Measurements from ENCODE around the gene WDR93. TPM values are rescaled to one million over a fixed set of nuclear protein-coding genes. Genes with fewer than 3 reads are reported as not detected.

WDR93 gene
- total RNA-seq, 4 donors from 2014 or later, result 0.21 to 0.39 TPM; not detected in 2

- TF ChIP-seq EP300 (IDR thresholded peaks at IDR 0.05), result no peak
- TF ChIP-seq POLR2A (IDR thresholded peaks at IDR 0.05), result no peak
- TF ChIP-seq CTCF (IDR thresholded peaks at IDR 0.05), result no peak
- Histone ChIP-seq H3K4me3 (no peak overlapping the region), H3K36me3 (no peaks in the 10 kb centered on the region), H3K27me3 (no peaks in the 10 kb centered on the region), H3K27ac (no peak overlapping the region), H3K9me3 (no peaks in the 10 kb centered on the region), H3K4me1 (peaks cover 0 to 18% (median 2%) of the 10 kb centered on the region in 4 donors)
- DNase-seq (ENCODE audit: low spot score in 2 of 2), result no peak
- whole genome bisulfite sequencing, 2 donors, result 32 to 45% methylated on average over 2 of the region's 2 CpGs
These were observed 2.5 kb downstream of the WDR93 start for GRCh38 chr15:89693091-89693490.

GRCh38 chr15:89693696-89694095 lies 3.1 kb downstream of the WDR93 start:
- TF ChIP-seq CTCF (IDR thresholded peaks at IDR 0.05) (no peak), POLR2A (IDR thresholded peaks at IDR 0.05) (no peak), EP300 (IDR thresholded peaks at IDR 0.05) (no peak)
- Histone ChIP-seq H3K36me3 (no peaks in the 10 kb centered on the region), H3K27ac (no peak overlapping the region), H3K4me3 (no peak overlapping the region), H3K4me1 (peaks cover 0 to 18% (median 2%) of the 10 kb centered on the region in 4 donors), H3K9me3 (no peaks in the 10 kb centered on the region), H3K27me3 (no peaks in the 10 kb centered on the region)
- WGBS, 2 donors, result 88 to 90% methylated on average over 1 of the region's 1 CpG
- no peak for DNase-seq (ENCODE audit: low spot score in 2 of 2)

GRCh38 chr15:89695198-89695597 lies 4.6 kb downstream of the WDR93 start:
- WGBS, 2 donors, result 91 to 97% methylated on average over 1 of the region's 1 CpG
- no peaks in the 10 kb centered on the region for H3K27me3 ChIP-seq

GRCh38 chr15:89704411-89704810 lies 13.8 kb downstream of the WDR93 start:
- Histone ChIP-seq H3K27ac (no peak overlapping the region), H3K9me3 (no peaks in the 10 kb centered on the region), H3K27me3 (no peaks in the 10 kb centered on the region), H3K4me3 (no peak overlapping the region), H3K4me1 (no peaks in the 10 kb centered on the region), H3K36me3 (no peaks in the 10 kb centered on the region)
- TF ChIP-seq EP300 (IDR thresholded peaks at IDR 0.05) (no peak), CTCF (IDR thresholded peaks at IDR 0.05) (no peak), POLR2A (IDR thresholded peaks at IDR 0.05) (no peak)
- no peak for DNase-seq (ENCODE audit: low spot score in 2 of 2)

More at GRCh38 chr15:89695198-89695597, 4.6 kb downstream of the WDR93 start:
- no peak for DNase-seq (ENCODE audit: low spot score in 2 of 2)
- TF ChIP-seq CTCF (IDR thresholded peaks at IDR 0.05), result no peak
- no peak for TF ChIP-seq EP300 (IDR thresholded peaks at IDR 0.05)
- Histone ChIP-seq H3K4me3 (no peak overlapping the region), H3K36me3 (no peaks in the 10 kb centered on the region), H3K9me3 (no peaks in the 10 kb centered on the region), H3K4me1 (peaks cover 0 to 7% (median 0%) of the 10 kb centered on the region in 4 donors), H3K27ac (no peak overlapping the region)

GRCh38 chr15:89707577-89707976 lies 17.0 kb downstream of the WDR93 start:
- no peak for DNase-seq (ENCODE audit: low spot score in 2 of 2)
- H3K4me1 ChIP-seq, result no peaks in the 10 kb centered on the region
- H3K9me3 ChIP-seq, result no peaks in the 10 kb centered on the region
- no peak overlapping the region for H3K27ac ChIP-seq
- WGBS, 2 donors, result 77 to 79% methylated on average over 1 of the region's 1 CpG
- TF ChIP-seq EP300 (IDR thresholded peaks at IDR 0.05) (no peak), POLR2A (IDR thresholded peaks at IDR 0.05) (no peak), CTCF (IDR thresholded peaks at IDR 0.05) (no peak)
- no peak overlapping the region for H3K4me3 ChIP-seq
- no peaks in the 10 kb centered on the region for H3K27me3 ChIP-seq
- H3K36me3 ChIP-seq, result no peaks in the 10 kb centered on the region
